HepG2 (cell line): ENCODE measurements around the gene CDK15. TPM values are rescaled to one million over a fixed set of nuclear protein-coding genes. Genes with fewer than 3 reads are reported as not detected.

Experiments
- ATF4 ChIP-seq, 2 experiments: fragments of 450-650 bp in 1 of 2; sonication (generic) in 1 of 2; formaldehyde crosslinking; IDR thresholded peaks; 2 replicates each; pipeline versions ENCODE4 v1.5.0 to v1.8.0; 2020 to 2022; ENCODE audit warnings: mild to moderate bottlenecking in 1 of 2, missing genetic modification reagents in 1 of 2
- CEBPG ChIP-seq: IDR thresholded peaks from 2 replicates; pipeline ENCODE4 v1.6.1; 2016
- CSRNP2 ChIP-seq: sonication (generic); formaldehyde crosslinking; conservative IDR thresholded peaks from 2 replicates; pipeline ENCODE4 v1.8.0; 2022; ENCODE audit warnings: low read depth, missing genetic modification reagents
- DR1 ChIP-seq: sonication (generic); formaldehyde crosslinking; IDR thresholded peaks from 2 replicates; pipeline ENCODE4 v1.8.0; 2021; ENCODE audit warnings: mild to moderate bottlenecking, missing genetic modification reagents, inconsistent platforms
- JUND ChIP-seq: sonication (generic); formaldehyde crosslinking; IDR thresholded peaks from 2 replicates; pipeline ENCODE4 v1.8.0; 2022; ENCODE audit warnings: mild to moderate bottlenecking, missing genetic modification reagents
- PATZ1 ChIP-seq: sonication (generic); formaldehyde crosslinking; IDR thresholded peaks from 2 replicates; pipeline ENCODE4 v1.4.0; 2020; ENCODE audit warnings: missing genetic modification reagents
- RFX1 ChIP-seq: fragments of 450-650 bp; IDR thresholded peaks from 2 replicates; pipeline ENCODE4 v1.6.1; 2017
- TIGD3 ChIP-seq: sonication (generic); formaldehyde crosslinking; IDR thresholded peaks from 2 replicates; pipeline ENCODE4 v1.5.1; 2020; ENCODE audit warnings: mild to moderate bottlenecking, missing genetic modification reagents, borderline replicate concordance
- ZBTB40 ChIP-seq, 2 experiments: fragments of 450-650 bp in 1 of 2; sonication (generic) in 1 of 2; formaldehyde crosslinking in 1 of 2; IDR thresholded peaks; 2 replicates each; pipeline versions ENCODE4 v1.6.1 to v1.8.0; 2016 to 2022; ENCODE audit warnings: antibody characterized with exemption in 1 of 2, mild to moderate bottlenecking in 1 of 2, missing genetic modification reagents in 1 of 2
- ZNF12 ChIP-seq: sonication (generic); formaldehyde crosslinking; IDR thresholded peaks from 2 replicates; pipeline ENCODE4 v1.5.0; 2020; ENCODE audit warnings: missing genetic modification reagents
- ZNF770 ChIP-seq: sonication (generic); formaldehyde crosslinking; IDR thresholded peaks from 2 replicates; pipeline ENCODE4 v1.5.0; 2020; ENCODE audit warnings: mild to moderate bottlenecking, missing genetic modification reagents
- polyA plus RNA-seq, 8 experiments: library from polyadenylated mRNA; depleted of rRNA in 3 of 8; stranded (reverse) in 7 of 8; unstranded in 1 of 8; fragments of >200 nt; fragmentation: Illumina TruSeq in 4 of 8; extraction: Trizol in 4 of 8; gene quantifications; 2 replicates each; pipeline versions ENCODE4 v1.2.1 to v1.2.3, GENCODE V29; 2011 to 2016; ENCODE audit warnings: low read depth in 4 of 8, missing spikeins in 1 of 8, mixed read lengths in 1 of 8; ENCODE audit not compliant: insufficient read depth in 1 of 8
- total RNA-seq, 5 experiments: library from RNA; depleted of rRNA; stranded (reverse); fragments of >200 nt; fragmentation: Illumina TruSeq; extraction: Trizol; gene quantifications; 2 replicates each; pipeline ENCODE4 v1.2.3, GENCODE V29; 2016; ENCODE audit warnings: low read depth in 1 of 5

The CDK15 gene
- total and polyA plus RNA-seq, 2 of the 13 experiments (the other 11 are each of a cell fraction or from before 2014, with no cell fraction given) = not detected

- TF ChIP-seq PATZ1 (CRISPR knock-in tag) (peak; percentile 74), DR1 (CRISPR knock-in tag) (0 out of 2 replicates have a peak, but pooled peaks have one; percentile 34), TIGD3 (CRISPR knock-in tag) (no peak), ATF4 (CRISPR knock-in tag; IDR thresholded peaks at IDR 0.05) (peak in 1 of 2 experiments; percentile 40; a peak in 1 of 4 replicates), ZBTB40 (IDR thresholded peaks at IDR 0.05) (no peak), ZBTB40 (CRISPR knock-in tag; IDR thresholded peaks at IDR 0.05) (no peak), ZNF770 (peak; percentile 70), JUND (CRISPR knock-in tag) (no peak), CEBPG (CRISPR knock-in tag) (peak; percentile 55; the same call in 1 of the 2 replicates), CSRNP2 (CRISPR knock-in tag) (no peak), RFX1 (no peak), ZNF12 (CRISPR knock-in tag) (0 out of 2 replicates have a peak, but pooled peaks have one; percentile 20)
These were observed 118.1 kb downstream of the CDK15 start (continued) for GRCh38 chr2:201924453-201924852.
